HG02852 (cell line): ENCODE results near the gene SMIM38.
"Not testable (repeated sequence)": the region's sequence is repeated elsewhere in the genome, so short reads cannot be mapped to it uniquely, and the experiment has no call there.

ENCODE experiments used
- ATAC-seq: cut with Tn5 transposase; IDR thresholded peaks from one replicate; pipeline ENCODE4 v1.9.1; 2021; ENCODE audit warnings: mild to moderate bottlenecking, moderate library complexity; ENCODE audit not compliant: unreplicated experiment

Gene SMIM38

GRCh38 chr11:69121621-69122325, 34.0 kb upstream of the SMIM38 start:
- ATAC-seq, result no peak

GRCh38 chr11:69122326-69122629, 33.5 kb upstream of the SMIM38 start:
- ATAC-seq, result no peak

GRCh38 chr11:69122630-69123431, 32.9 kb upstream of the SMIM38 start:
- ATAC-seq, result no peak

- ATAC-seq, result no peak
Observed at GRCh38 chr11:69123593-69124545, 31.9 kb upstream of the SMIM38 start.

GRCh38 chr11:69125861-69126260, 29.9 kb upstream of the SMIM38 start:
- no peak for ATAC-seq

GRCh38 chr11:69126286-69126685, 29.4 kb upstream of the SMIM38 start:
- ATAC-seq, result no peak

- ATAC-seq, result no peak
Observed at GRCh38 chr11:69127081-69127850, 28.5 kb upstream of the SMIM38 start.

- no peak for ATAC-seq
Observed at GRCh38 chr11:69127884-69128283, 27.9 kb upstream of the SMIM38 start.

GRCh38 chr11:69129053-69129452, 26.7 kb upstream of the SMIM38 start:
- ATAC-seq, result no peak

- ATAC-seq, result no peak
Observed at GRCh38 chr11:69129647-69130046, 26.1 kb upstream of the SMIM38 start.

GRCh38 chr11:69130654-69131053, 25.1 kb upstream of the SMIM38 start:
- ATAC-seq, result no peak

GRCh38 chr11:69131121-69131566, 24.6 kb upstream of the SMIM38 start:
- ATAC-seq, result no peak

GRCh38 chr11:69131644-69132300, 24.0 kb upstream of the SMIM38 start:
- ATAC-seq, result no peak

GRCh38 chr11:69132301-69132670, 23.4 kb upstream of the SMIM38 start:
- no peak for ATAC-seq

- ATAC-seq, result no peak
Observed at GRCh38 chr11:69133251-69133650, 22.5 kb upstream of the SMIM38 start.

GRCh38 chr11:69134182-69134581, 21.6 kb upstream of the SMIM38 start:
- ATAC-seq, result not testable (repeated sequence)

GRCh38 chr11:69134957-69135356, 20.8 kb upstream of the SMIM38 start:
- no peak for ATAC-seq

GRCh38 chr11:69135420-69136363, 20.0 kb upstream of the SMIM38 start:
- ATAC-seq, result no peak

- ATAC-seq, result no peak
Observed at GRCh38 chr11:69136471-69136870, 19.3 kb upstream of the SMIM38 start.
